ENCODE data around the gene IGFBP2.

GRCh38 chr2:216616083-216616678 is 17.0 kb upstream of the IGFBP2 start:
- TF ChIP-seq, protein P1, sequence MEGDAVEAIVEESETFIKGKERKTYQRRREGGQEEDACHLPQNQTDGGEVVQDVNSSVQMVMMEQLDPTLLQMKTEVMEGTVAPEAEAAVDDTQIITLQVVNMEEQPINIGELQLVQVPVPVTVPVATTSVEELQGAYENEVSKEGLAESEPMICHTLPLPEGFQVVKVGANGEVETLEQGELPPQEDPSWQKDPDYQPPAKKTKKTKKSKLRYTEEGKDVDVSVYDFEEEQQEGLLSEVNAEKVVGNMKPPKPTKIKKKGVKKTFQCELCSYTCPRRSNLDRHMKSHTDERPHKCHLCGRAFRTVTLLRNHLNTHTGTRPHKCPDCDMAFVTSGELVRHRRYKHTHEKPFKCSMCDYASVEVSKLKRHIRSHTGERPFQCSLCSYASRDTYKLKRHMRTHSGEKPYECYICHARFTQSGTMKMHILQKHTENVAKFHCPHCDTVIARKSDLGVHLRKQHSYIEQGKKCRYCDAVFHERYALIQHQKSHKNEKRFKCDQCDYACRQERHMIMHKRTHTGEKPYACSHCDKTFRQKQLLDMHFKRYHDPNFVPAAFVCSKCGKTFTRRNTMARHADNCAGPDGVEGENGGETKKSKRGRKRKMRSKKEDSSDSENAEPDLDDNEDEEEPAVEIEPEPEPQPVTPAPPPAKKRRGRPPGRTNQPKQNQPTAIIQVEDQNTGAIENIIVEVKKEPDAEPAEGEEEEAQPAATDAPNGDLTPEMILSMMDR (IDR thresholded peaks at IDR 0.05) = no peak
- TF ChIP-seq POLR2A (IDR thresholded peaks at IDR 0.05) = no peak
